Activated CD4-positive, alpha-beta T cell treated with anti-CD3 and anti-CD28 coated beads, Interleukin-2, amount 50 U/mL, for 48 hours (primary cell): ENCODE results near the gene RNF111.
"Not testable (repeated sequence)": the region's sequence is repeated elsewhere in the genome, so short reads cannot be mapped to it uniquely, and the experiment has no call there.

ENCODE experiments used
- DNase-seq, 2 experiments: peaks; one replicate each; pipeline ENCODE4 v3.0.0-alpha.2; 2020

RNF111 gene

GRCh38 chr15:59140422-59141226 lies 153.2 kb downstream of the RNF111 start:
- DNase-seq, result no peak

- no peak for DNase-seq
Observed at GRCh38 chr15:59143281-59143680, 155.8 kb downstream of the RNF111 start.

- DNase-seq, result not testable (repeated sequence)
Observed at GRCh38 chr15:59144594-59144993, 157.1 kb downstream of the RNF111 start.
